K562 (cell line): ENCODE results near the gene FBXW11.

Experiments used
- ADNP ChIP-seq: fragments of 200-800 bp; sonication (Bioruptor generic); IDR thresholded peaks from 2 replicates; pipeline ENCODE4 v1.6.1; 2016; ENCODE audit warnings: missing genetic modification characterization, missing compliant biosample characterization
- CTCF ChIP-seq, 3 experiments: IDR thresholded peaks in 2 of 3; conservative IDR thresholded peaks in 1 of 3; 2 replicates each; pipeline ENCODE4 v1.5.1; 2011 to 2012; ENCODE audit warnings: low read length in 3 of 3, mild to moderate bottlenecking in 3 of 3, control low read depth in 2 of 3, improper control_type of control experiment in 1 of 3, inconsistent platforms in 1 of 3, low read depth in 1 of 3, mixed read lengths in 1 of 3, moderate library complexity in 1 of 3; ENCODE audit not compliant: insufficient read depth in 2 of 3
- HEY1 ChIP-seq: fragments of 250-450 bp; sonication (Bioruptor Pico); IDR thresholded peaks from 2 replicates; pipeline ENCODE4 v1.5.0; 2020; ENCODE audit warnings: mild to moderate bottlenecking, moderate library complexity, borderline replicate concordance

GRCh38 chr5:171834461-171834860 is 172.0 kb downstream of the FBXW11 start:
- TF ChIP-seq HEY1 (CRISPR knock-in tag) = no peak
- TF ChIP-seq CTCF (IDR thresholded peaks at IDR 0.05 in 2 of 3, conservative IDR thresholded peaks at IDR 0.05 in 1 of 3; ENCODE audit: insufficient read depth in 2 of 3, low read depth in 1 of 3, low read length in 3 of 3) = no peak
- no peak for TF ChIP-seq ADNP
